ENCODE data around the gene ZYG11A. TPM values are rescaled to one million over a fixed set of nuclear protein-coding genes. Genes with fewer than 3 reads are reported as not detected.

The ZYG11A gene
- total and polyA plus RNA-seq, 2 of the 8 experiments (the other 6 are each of a cell fraction or from before 2014, with no cell fraction given), result 0.89 to 2.6 TPM

DNA sequence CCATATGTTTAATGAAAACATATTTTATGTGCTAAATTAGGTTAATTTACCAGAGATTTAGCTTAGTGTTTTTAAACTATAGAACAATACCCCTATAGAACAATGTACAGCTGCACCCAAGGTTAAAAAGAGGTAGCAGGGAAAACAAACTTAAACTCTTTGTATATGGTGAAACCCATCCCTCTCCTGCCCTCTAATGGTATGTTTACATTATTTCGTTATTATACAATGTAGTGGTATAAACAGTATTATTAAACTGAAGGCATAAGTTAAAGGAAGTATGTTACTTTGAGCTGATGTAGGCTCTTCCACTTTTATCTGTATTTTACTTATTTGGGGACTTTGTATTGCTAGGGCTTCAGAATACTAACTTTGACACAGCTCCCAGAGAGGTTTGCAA is 16.7 kb upstream of the ZYG11A start:
- H3K79me2 ChIP-seq (ENCODE audit: control insufficient read depth in 1 of 2, insufficient read depth in 2 of 2, low read length in 2 of 2), result no peaks in the 10 kb centered on the region
- FAIRE-seq (no peak), DNase-seq (ENCODE audit: low read depth in 1 of 2, low spot score in 2 of 2) (no peak)
- no peak for TF ChIP-seq CHD1 (IDR thresholded peaks at IDR 0.05; ENCODE audit: low read depth, low read length)
- peak in 1 of 2 experiments; percentile 36 for TF ChIP-seq RAD21 (IDR thresholded peaks at IDR 0.05 in 1 of 2, conservative IDR thresholded peaks at IDR 0.05 in 1 of 2; ENCODE audit: low read depth in 2 of 2, low read length in 2 of 2)
- TF ChIP-seq, protein P1, sequence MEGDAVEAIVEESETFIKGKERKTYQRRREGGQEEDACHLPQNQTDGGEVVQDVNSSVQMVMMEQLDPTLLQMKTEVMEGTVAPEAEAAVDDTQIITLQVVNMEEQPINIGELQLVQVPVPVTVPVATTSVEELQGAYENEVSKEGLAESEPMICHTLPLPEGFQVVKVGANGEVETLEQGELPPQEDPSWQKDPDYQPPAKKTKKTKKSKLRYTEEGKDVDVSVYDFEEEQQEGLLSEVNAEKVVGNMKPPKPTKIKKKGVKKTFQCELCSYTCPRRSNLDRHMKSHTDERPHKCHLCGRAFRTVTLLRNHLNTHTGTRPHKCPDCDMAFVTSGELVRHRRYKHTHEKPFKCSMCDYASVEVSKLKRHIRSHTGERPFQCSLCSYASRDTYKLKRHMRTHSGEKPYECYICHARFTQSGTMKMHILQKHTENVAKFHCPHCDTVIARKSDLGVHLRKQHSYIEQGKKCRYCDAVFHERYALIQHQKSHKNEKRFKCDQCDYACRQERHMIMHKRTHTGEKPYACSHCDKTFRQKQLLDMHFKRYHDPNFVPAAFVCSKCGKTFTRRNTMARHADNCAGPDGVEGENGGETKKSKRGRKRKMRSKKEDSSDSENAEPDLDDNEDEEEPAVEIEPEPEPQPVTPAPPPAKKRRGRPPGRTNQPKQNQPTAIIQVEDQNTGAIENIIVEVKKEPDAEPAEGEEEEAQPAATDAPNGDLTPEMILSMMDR (IDR thresholded peaks at IDR 0.05; ENCODE audit: control extremely low read depth in 1 of 3, insufficient read depth in 1 of 3, low read depth in 1 of 3, low read length in 3 of 3), result peak in 1 of 3 experiments; percentile 37; a peak in 2 of 4 replicates
- no peak overlapping the region for H2BK15ac ChIP-seq (ENCODE audit: low read length)
- H2BK12ac ChIP-seq (ENCODE audit: low read depth, low read length), result no peak overlapping the region
- H3K14ac ChIP-seq (ENCODE audit: insufficient read length), result no peak overlapping the region
- H3K4me2 ChIP-seq (ENCODE audit: insufficient read depth in 1 of 2, low read depth in 2 of 2, low read length in 2 of 2), result no peak overlapping the region
- H2AFZ ChIP-seq (ENCODE audit: low read length), result no peak overlapping the region
- no peaks in the 10 kb centered on the region for H3K9me3 ChIP-seq (ENCODE audit: insufficient read depth in 2 of 2, low read depth in 1 of 2, low read length in 1 of 2)
- no peaks in the 10 kb centered on the region for H3K79me1 ChIP-seq (ENCODE audit: low read depth, low read length)
- H3K23ac ChIP-seq (ENCODE audit: insufficient read length), result no peak overlapping the region
- no peak overlapping the region for H2BK5ac ChIP-seq (ENCODE audit: low read depth, low read length)
- peaks cover 0 to 7% (median 0%) of the 10 kb centered on the region in 4 experiments; a peak in 1 of 8 replicates for H3K36me3 ChIP-seq (ENCODE audit: control insufficient read depth in 2 of 4, insufficient read depth in 4 of 4, low read length in 3 of 4)
- H4K20me1 ChIP-seq (replicated peaks in 1 of 2; ENCODE audit: control insufficient read depth in 1 of 2, insufficient read depth in 2 of 2, low read length in 2 of 2), result no peaks in the 10 kb centered on the region
- H3K4ac ChIP-seq (replicated peaks; ENCODE audit: insufficient read length, low read depth, low read length), result no peak overlapping the region
- ChIA-PET POLR2A (ENCODE audit: partially characterized antibody) (interaction anchor here (1.2 kb wide), 1 partner anchor 24 kb away, joined by 4 read pairs; no protein-coding TSS in a partner anchor), CTCF (ENCODE audit: partially characterized antibody) (interaction anchor here (0.7 to 1.8 kb wide), 12 partner anchors 9 to 233 kb away, joined by 3 to 7 read pairs (median 4); no protein-coding TSS in a partner anchor)
- no peak overlapping the region for H3K4me3 ChIP-seq (ENCODE audit: extremely low read depth in 1 of 4, insufficient read depth in 2 of 4, low read depth in 3 of 4, low read length in 4 of 4)
- no peaks in the 10 kb centered on the region for H3K23me2 ChIP-seq (ENCODE audit: low read depth, low read length)
- no peak overlapping the region for H3K56ac ChIP-seq (replicated peaks; ENCODE audit: insufficient read length, low read depth, low read length)
- 57% methylated on average over 1 of the region's 1 CpG; no CpG with 5 or more reads in 1 of the 2 experiments for WGBS, 2 experiments (ENCODE audit: extremely low coverage in 1 of 2, insufficient coverage in 1 of 2, insufficient read length in 1 of 2, insufficient replicate concordance in 2 of 2, low coverage in 1 of 2, low lambda C conversion rate in 2 of 2, missing lambda C conversion rate in 1 of 2)
- no peak overlapping the region for H2BK20ac ChIP-seq (ENCODE audit: low read length)
- no peak overlapping the region for H3K18ac ChIP-seq (ENCODE audit: extremely low read depth, low read length)
- H3K27me3 ChIP-seq (replicated peaks in 1 of 4; ENCODE audit: control insufficient read depth in 3 of 4, extremely low read depth in 1 of 4, insufficient read depth in 3 of 4, low read length in 3 of 4), result no peaks in the 10 kb centered on the region
- H4K5ac ChIP-seq (ENCODE audit: insufficient read length, low read depth, low read length), result no peak overlapping the region
- no peak overlapping the region for H4K91ac ChIP-seq (replicated peaks; ENCODE audit: insufficient read length, low read length)
- no peaks in the 10 kb centered on the region for H3K4me1 ChIP-seq (replicated peaks in 1 of 4; ENCODE audit: control insufficient read depth in 3 of 4, insufficient read depth in 4 of 4, low read length in 3 of 4)
- no peak overlapping the region for H3K27ac ChIP-seq (ENCODE audit: low read depth, low read length)
- H3K9ac ChIP-seq (replicated peaks in 1 of 4; ENCODE audit: extremely low read depth in 1 of 4, low read depth in 3 of 4, low read length in 3 of 4), result no peak overlapping the region
- H2AK5ac ChIP-seq (ENCODE audit: low read depth, low read length), result no peak overlapping the region
- no peak overlapping the region for H4K8ac ChIP-seq (ENCODE audit: extremely low read depth, insufficient read depth, low read length)
- H2BK120ac ChIP-seq (replicated peaks; ENCODE audit: low read depth, low read length), result no peak overlapping the region
